NOMO-1 treated with dmso at 0.1 percent for 144 hours (cell line): ENCODE data around the gene TMEM131.
"Not testable (repeated sequence)": the region's sequence is repeated elsewhere in the genome, so short reads cannot be mapped to it uniquely, and the experiment has no call there.

ENCODE experiments used
- DNase-seq: peaks from one replicate; lab custom pipeline; 2025; ENCODE audit not compliant: unreplicated experiment; lab: John Stamatoyannopoulos, UW

The TMEM131 gene

GRCh38 chr2:97713296-97714083, 282.3 kb downstream of the TMEM131 start, which contains the start of gene ZAP70:
ZAP70 (plus strand) TSS chr2:97713576; CDS start chr2:97724037, 10,461 bp downstream.
- DNase-seq, result no peak

GRCh38 chr2:97712693-97713295, 283.0 kb downstream of the TMEM131 start:
- no peak for DNase-seq

DNA sequence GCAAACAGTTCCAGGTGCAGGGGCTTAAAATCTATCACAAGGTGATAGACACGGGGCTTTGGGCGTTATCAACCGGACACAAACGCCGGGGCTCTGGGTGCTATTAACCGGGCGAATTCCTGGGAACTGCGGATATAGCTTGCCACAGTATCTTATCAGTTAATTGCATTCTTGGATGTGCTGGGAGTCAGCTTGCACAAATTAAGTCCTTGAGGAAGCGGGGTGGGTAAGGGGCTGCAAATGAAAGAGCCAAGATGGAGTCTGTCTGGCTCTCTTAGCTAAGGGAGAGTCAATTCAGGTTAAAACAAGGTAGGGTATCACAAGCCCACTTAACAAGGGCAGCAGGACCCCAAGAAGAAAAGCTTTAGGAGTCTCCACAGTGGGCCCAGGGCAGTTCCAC, 283.6 kb downstream of the TMEM131 start:
- not testable (repeated sequence) for DNase-seq

GRCh38 chr2:97711394-97711711, 284.4 kb downstream of the TMEM131 start:
- DNase-seq, result no peak

DNA sequence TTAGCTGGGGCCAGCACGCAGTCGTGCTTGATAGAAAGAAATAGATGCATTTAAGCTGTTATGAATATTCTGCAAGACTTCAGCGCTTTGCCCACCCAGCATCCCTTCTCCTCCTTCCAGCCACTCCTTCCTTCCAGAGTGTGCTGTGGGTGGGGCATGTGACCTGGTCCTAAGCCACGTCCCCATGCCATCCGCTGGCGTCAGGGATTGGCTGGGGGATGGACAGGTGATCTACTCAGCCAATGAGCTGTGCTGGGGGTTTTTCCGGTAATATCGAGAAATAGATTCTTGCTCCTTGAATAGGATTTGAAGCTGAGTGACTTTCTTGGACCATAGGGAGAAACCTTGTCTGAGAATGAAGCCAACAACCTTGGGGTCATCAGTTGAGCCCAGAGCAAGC, 287.1 kb downstream of the TMEM131 start:
- no peak for DNase-seq

DNA sequence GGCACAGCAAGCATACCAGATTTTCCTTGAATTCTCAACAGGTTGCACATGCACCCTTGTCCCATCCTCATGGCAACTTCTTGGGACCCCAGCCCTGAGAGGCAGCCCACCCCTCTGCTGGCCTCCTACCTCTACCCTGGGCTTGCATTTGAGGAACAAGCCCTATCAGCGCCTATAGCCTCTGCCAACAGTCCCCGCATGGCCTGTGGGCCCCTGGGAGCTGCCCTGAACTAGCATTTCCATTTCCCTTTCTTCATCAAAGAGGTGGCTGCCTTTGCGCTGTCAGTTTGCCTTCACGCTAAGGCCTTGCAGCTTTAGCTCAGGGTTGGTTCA, 287.7 kb downstream of the TMEM131 start:
- no peak for DNase-seq

GRCh38 chr2:97707362-97708047, 288.2 kb downstream of the TMEM131 start:
- no peak for DNase-seq

DNA sequence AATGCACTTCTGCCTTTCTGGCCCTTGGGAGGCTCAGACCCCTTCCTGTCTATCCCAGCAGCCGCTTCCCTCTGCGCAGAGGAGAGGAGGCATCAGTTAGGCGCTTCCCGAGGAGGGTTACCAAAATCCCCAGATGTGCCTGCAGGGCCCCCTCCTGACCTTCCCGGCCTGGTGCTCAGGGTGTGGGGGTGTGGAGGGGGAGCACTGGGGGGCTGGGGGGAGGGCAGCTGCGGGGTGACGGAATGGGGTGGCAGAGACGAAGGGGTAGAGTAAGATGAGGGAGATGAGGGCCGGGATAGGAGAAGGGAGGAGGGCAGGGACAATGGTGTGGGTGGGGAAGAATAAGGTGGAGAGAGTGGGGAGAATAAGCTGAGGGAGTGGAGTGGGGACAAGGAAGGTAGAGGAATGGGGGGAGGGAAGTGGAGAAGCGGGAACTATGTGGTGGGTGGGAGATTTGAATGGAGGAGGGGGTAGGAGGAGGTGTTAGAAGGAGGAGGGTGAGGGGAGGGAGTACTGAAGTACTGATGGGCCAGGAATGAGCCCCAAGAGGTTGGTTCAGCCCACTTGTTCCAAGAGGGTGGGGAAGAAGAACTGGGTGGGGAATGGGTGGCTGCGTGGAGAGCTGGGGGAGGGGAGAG, 288.9 kb downstream of the TMEM131 start:
- DNase-seq, result no peak
